Keratinocyte (primary cell): ENCODE measurements around the gene FRMD3. TPM values are rescaled to one million over a fixed set of nuclear protein-coding genes. Genes with fewer than 3 reads are reported as not detected.

Source experiments
- DNase-seq: peaks from one replicate; pipeline ENCODE4 v3.0.0-alpha.2; 2011; ENCODE audit warnings: low read depth, missing footprints, low spot score
- FAIRE-seq: peaks from 2 replicates; lab custom pipeline; 2011; peaks lifted over from hg19 to GRCh38; lab: Jason Lieb, UNC
- H2AFZ ChIP-seq: 2 replicates; pipeline ENCODE4 v1.6.0; 2012; ENCODE audit warnings: low read length, control low read depth, inconsistent platforms; ENCODE audit not compliant: control insufficient read depth
- H3K27ac ChIP-seq: 2 replicates; pipeline ENCODE4 v1.5.1; 2011; ENCODE audit warnings: low read length; ENCODE audit not compliant: control insufficient read depth, insufficient read depth
- H3K27me3 ChIP-seq: 3 replicates; pipeline ENCODE4 v1.6.0; 2011; ENCODE audit warnings: low read length; ENCODE audit not compliant: control insufficient read depth, insufficient read depth; ENCODE audit errors: extremely low read depth
- H3K36me3 ChIP-seq, 2 experiments: 2 replicates in 1 of 2; 3 replicates in 1 of 2; pipeline ENCODE4 v1.5.1; 2011; ENCODE audit warnings: low read length in 2 of 2, mild to moderate bottlenecking in 1 of 2; ENCODE audit not compliant: control insufficient read depth in 2 of 2, insufficient read depth in 2 of 2; ENCODE audit errors: extremely low read depth in 1 of 2
- H3K4me1 ChIP-seq: 3 replicates; pipeline ENCODE4 v1.5.1; 2011; ENCODE audit warnings: low read length; ENCODE audit not compliant: control insufficient read depth, insufficient read depth; ENCODE audit errors: extremely low read depth
- H3K4me2 ChIP-seq: 3 replicates; pipeline ENCODE4 v1.6.0; 2011; ENCODE audit warnings: low read depth, low read length; ENCODE audit not compliant: control insufficient read depth, insufficient read depth; ENCODE audit errors: extremely low read depth
- H3K4me3 ChIP-seq, 3 experiments: fragments of 200-600 bp in 1 of 3; sonication (generic) in 1 of 3; 2 replicates in 2 of 3; 3 replicates in 1 of 3; pipeline ENCODE4 v1.5.1; 2011 to 2016; ENCODE audit warnings: low read length in 3 of 3, mild to moderate bottlenecking in 3 of 3, control low read depth in 2 of 3, inconsistent platforms in 1 of 3, low read depth in 1 of 3, mixed read lengths in 1 of 3, mixed run types in 1 of 3, moderate library complexity in 1 of 3; ENCODE audit not compliant: control insufficient read depth in 2 of 3, insufficient read depth in 2 of 3; ENCODE audit errors: extremely low read depth in 1 of 3
- H3K79me2 ChIP-seq: 2 replicates; pipeline ENCODE4 v1.6.0; 2012; ENCODE audit warnings: low read length; ENCODE audit not compliant: control insufficient read depth, insufficient read depth
- H3K9ac ChIP-seq: 3 replicates; pipeline ENCODE4 v1.6.0; 2011; ENCODE audit warnings: low read length; ENCODE audit not compliant: control insufficient read depth, insufficient read depth; ENCODE audit errors: extremely low read depth
- H3K9me1 ChIP-seq: 3 replicates; pipeline ENCODE4 v1.6.0; 2011; ENCODE audit warnings: low read length; ENCODE audit not compliant: control insufficient read depth, insufficient read depth; ENCODE audit errors: extremely low read depth
- H3K9me3 ChIP-seq: 2 replicates; pipeline ENCODE4 v1.5.1; 2012; ENCODE audit warnings: low read depth, low read length; ENCODE audit not compliant: control insufficient read depth
- H4K20me1 ChIP-seq: 3 replicates; pipeline ENCODE4 v1.6.0; 2011; ENCODE audit warnings: low read length; ENCODE audit not compliant: control insufficient read depth, insufficient read depth; ENCODE audit errors: extremely low read depth
- EZH2 ChIP-seq: IDR thresholded peaks from one replicate; pipeline ENCODE4 v1.6.1; 2012; ENCODE audit warnings: inconsistent platforms, mild to moderate bottlenecking, low read length, moderate library complexity
- dilution Hi-C: fragments of 300-500 bp; cut with MboI; formaldehyde crosslinking; loops from one replicate; pipeline ENCODE4 v1.7.0; 2020; ENCODE audit warnings: low sequenced_read_pairs; ENCODE audit not compliant: extremely low pct_ligation_motif_present
- polyA plus RNA-seq, 5 experiments: library from polyadenylated mRNA; depleted of rRNA in 3 of 5; stranded (reverse) in 3 of 5; stranded (forward) in 1 of 5; unstranded in 1 of 5; fragments of >200 nt; gene quantifications; 1 replicate in 1 of 5; 2 replicates in 3 of 5; 3 replicates in 1 of 5; pipeline versions ENCODE4 v1.2.1 to v1.2.3, GENCODE V29; 2011 to 2012; ENCODE audit warnings: missing spikeins in 2 of 5, low read depth in 1 of 5, low replicate concordance in 1 of 5
- TF ChIP-seq, protein P1 (sequence below), 3 experiments: IDR thresholded peaks in 1 of 3; conservative IDR thresholded peaks in 1 of 3; optimal IDR thresholded peaks in 1 of 3; 2 replicates in 2 of 3; 3 replicates in 1 of 3; pipeline versions ENCODE3 to v1.5.1; 2011; ENCODE audit warnings: low read length in 3 of 3, mild to moderate bottlenecking in 3 of 3, moderate library complexity in 2 of 3, control low read depth in 1 of 3, inconsistent platforms in 1 of 3; ENCODE audit not compliant: insufficient read depth in 2 of 3; ENCODE audit errors: extremely low read depth in 1 of 3

Gene FRMD3
- polyA plus RNA-seq, 1 donor (not counting 4 experiments of a cell fraction or from before 2014, with no cell fraction given) = 0.21 TPM

- Histone ChIP-seq H3K27ac (no peak overlapping the region), H3K9me3 (no peaks in the 10 kb centered on the region), H3K4me1 (no peaks in the 10 kb centered on the region), H3K4me3 (peak overlapping the region in 1 of 3 experiments; percentile 27), H3K27me3 (peaks cover 38% of the 10 kb centered on the region), H3K79me2 (no peaks in the 10 kb centered on the region), H3K9ac (no peak overlapping the region), H3K36me3 (no peaks in the 10 kb centered on the region), H2AFZ (no peak overlapping the region), H3K4me2 (peak overlapping the region; percentile 41), H4K20me1 (no peaks in the 10 kb centered on the region), H3K9me1 (no peaks in the 10 kb centered on the region)
- DNase-seq (no peak), FAIRE-seq (no peak)
- TF ChIP-seq, protein P1, sequence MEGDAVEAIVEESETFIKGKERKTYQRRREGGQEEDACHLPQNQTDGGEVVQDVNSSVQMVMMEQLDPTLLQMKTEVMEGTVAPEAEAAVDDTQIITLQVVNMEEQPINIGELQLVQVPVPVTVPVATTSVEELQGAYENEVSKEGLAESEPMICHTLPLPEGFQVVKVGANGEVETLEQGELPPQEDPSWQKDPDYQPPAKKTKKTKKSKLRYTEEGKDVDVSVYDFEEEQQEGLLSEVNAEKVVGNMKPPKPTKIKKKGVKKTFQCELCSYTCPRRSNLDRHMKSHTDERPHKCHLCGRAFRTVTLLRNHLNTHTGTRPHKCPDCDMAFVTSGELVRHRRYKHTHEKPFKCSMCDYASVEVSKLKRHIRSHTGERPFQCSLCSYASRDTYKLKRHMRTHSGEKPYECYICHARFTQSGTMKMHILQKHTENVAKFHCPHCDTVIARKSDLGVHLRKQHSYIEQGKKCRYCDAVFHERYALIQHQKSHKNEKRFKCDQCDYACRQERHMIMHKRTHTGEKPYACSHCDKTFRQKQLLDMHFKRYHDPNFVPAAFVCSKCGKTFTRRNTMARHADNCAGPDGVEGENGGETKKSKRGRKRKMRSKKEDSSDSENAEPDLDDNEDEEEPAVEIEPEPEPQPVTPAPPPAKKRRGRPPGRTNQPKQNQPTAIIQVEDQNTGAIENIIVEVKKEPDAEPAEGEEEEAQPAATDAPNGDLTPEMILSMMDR (optimal IDR thresholded peaks at IDR 0.05 in 1 of 3, IDR thresholded peaks at IDR 0.05 in 1 of 3, conservative IDR thresholded peaks at IDR 0.05 in 1 of 3; ENCODE audit: extremely low read depth in 1 of 3, insufficient read depth in 2 of 3, low read length in 3 of 3) = no peak
- peak; percentile 0 for TF ChIP-seq EZH2
- dilution Hi-C loops = no loop called here
Observed at GRCh38 chr9:83538890-83539238, 663 bp upstream of the FRMD3 start.

GRCh38 chr9:83537331-83538171 is 650 bp downstream of the FRMD3 start:
- dilution Hi-C loops = no loop called here
- H3K9me1 ChIP-seq = no peaks in the 10 kb centered on the region
- no peaks in the 10 kb centered on the region for H4K20me1 ChIP-seq
- H3K27ac ChIP-seq = no peak overlapping the region
- no peaks in the 10 kb centered on the region for H3K79me2 ChIP-seq
- DNase-seq (no peak), FAIRE-seq (no peak)
- H3K4me2 ChIP-seq = peak overlapping the region; percentile 41
- H3K4me1 ChIP-seq = no peaks in the 10 kb centered on the region
- TF ChIP-seq, protein P1 (optimal IDR thresholded peaks at IDR 0.05 in 1 of 3, IDR thresholded peaks at IDR 0.05 in 1 of 3, conservative IDR thresholded peaks at IDR 0.05 in 1 of 3; ENCODE audit: extremely low read depth in 1 of 3, insufficient read depth in 2 of 3, low read length in 3 of 3) = no peak
- TF ChIP-seq EZH2 = no peak
- peak overlapping the region in 1 of 3 experiments; percentile 34 for H3K4me3 ChIP-seq
- no peak overlapping the region for H3K9ac ChIP-seq
- H3K9me3 ChIP-seq = no peaks in the 10 kb centered on the region
- H3K27me3 ChIP-seq = peaks cover 38% of the 10 kb centered on the region
- no peak overlapping the region for H2AFZ ChIP-seq
- no peaks in the 10 kb centered on the region for H3K36me3 ChIP-seq
